Measurements from ENCODE around the gene ERICH6B.

DNA sequence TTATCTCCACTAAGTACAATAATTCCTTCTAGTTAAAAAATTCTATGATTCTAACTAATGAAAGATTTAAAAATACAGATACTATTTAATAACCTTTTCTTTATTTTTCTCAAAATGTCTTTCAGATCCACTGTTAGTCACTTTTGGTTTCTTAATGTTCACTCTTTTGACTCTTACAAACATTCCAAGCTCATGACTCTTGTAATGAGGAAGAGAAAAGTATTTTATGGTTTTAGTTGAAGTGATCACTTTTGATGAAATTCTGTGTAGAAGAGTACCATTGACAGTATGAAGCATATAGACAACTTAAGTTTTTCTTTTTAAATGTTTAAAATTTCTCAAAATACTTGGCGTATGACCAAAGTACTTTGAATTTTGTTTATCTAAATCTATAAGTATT lies 123.0 kb downstream of the ERICH6B start:
- TF ChIP-seq, protein P1, sequence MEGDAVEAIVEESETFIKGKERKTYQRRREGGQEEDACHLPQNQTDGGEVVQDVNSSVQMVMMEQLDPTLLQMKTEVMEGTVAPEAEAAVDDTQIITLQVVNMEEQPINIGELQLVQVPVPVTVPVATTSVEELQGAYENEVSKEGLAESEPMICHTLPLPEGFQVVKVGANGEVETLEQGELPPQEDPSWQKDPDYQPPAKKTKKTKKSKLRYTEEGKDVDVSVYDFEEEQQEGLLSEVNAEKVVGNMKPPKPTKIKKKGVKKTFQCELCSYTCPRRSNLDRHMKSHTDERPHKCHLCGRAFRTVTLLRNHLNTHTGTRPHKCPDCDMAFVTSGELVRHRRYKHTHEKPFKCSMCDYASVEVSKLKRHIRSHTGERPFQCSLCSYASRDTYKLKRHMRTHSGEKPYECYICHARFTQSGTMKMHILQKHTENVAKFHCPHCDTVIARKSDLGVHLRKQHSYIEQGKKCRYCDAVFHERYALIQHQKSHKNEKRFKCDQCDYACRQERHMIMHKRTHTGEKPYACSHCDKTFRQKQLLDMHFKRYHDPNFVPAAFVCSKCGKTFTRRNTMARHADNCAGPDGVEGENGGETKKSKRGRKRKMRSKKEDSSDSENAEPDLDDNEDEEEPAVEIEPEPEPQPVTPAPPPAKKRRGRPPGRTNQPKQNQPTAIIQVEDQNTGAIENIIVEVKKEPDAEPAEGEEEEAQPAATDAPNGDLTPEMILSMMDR (conservative IDR thresholded peaks at IDR 0.05; ENCODE audit: low read length) = no peak
- TF ChIP-seq EZH2phosphoT487 (IDR thresholded peaks at IDR 0.05; ENCODE audit: borderline replicate concordance, low read depth, low read length) = no peak
